Right atrium auricular region (tissue), 2 donors: ENCODE data around the gene NFIX. TPM values are rescaled to one million over a fixed set of nuclear protein-coding genes. Genes with fewer than 3 reads are reported as not detected.
A peak's percentile ranks its signal among the peaks of the same experiment; 100 is the strongest.

Source experiments
- DNase-seq: peaks from one replicate; pipeline ENCODE4 v3.0.0-alpha.2; 2019; ENCODE audit warnings: low spot score
- H3K27ac ChIP-seq, 2 donors: fragments of 200-600 bp; sonication (generic); 1 replicate in 1 of 2; 2 replicates in 1 of 2; pipeline ENCODE4 v1.5.1; 2016 to 2019
- H3K27me3 ChIP-seq, 2 donors: fragments of 200-600 bp; sonication (generic); one replicate each; pipeline versions ENCODE4 v1.5.1 to v1.6.0; 2017 to 2019
- H3K36me3 ChIP-seq: fragments of 200-600 bp; sonication (generic); one replicate; pipeline ENCODE4 v1.5.1; 2016
- H3K4me1 ChIP-seq, 2 donors: fragments of 200-600 bp; sonication (generic); one replicate each; pipeline versions ENCODE4 v1.5.1 to v1.6.0; 2017 to 2019
- H3K4me3 ChIP-seq, 2 donors: fragments of 200-600 bp; sonication (generic); 1 replicate in 1 of 2; 2 replicates in 1 of 2; pipeline ENCODE4 v1.5.1; 2017 to 2019; ENCODE audit warnings: mild to moderate bottlenecking in 1 of 2, moderate library complexity in 1 of 2
- H3K9me3 ChIP-seq, 2 donors: fragments of 200-600 bp; sonication (generic); one replicate each; pipeline ENCODE4 v1.5.1; 2019
- total RNA-seq, 2 donors: library from RNA; depleted of rRNA; stranded (reverse); fragments of >200 nt; gene quantifications; one replicate each; pipeline ENCODE4 v1.1.0, GENCODE V29; 2016
- TF ChIP-seq, protein P1 (sequence below), 2 donors: fragments of 200-600 bp; sonication (generic); IDR thresholded peaks; one replicate each; pipeline ENCODE4 v1.5.1; 2019; ENCODE audit warnings: antibody characterized with exemption in 2 of 2

Gene NFIX
- total RNA-seq, 2 donors from 2014 or later = 56.5 to 69.8 TPM

DNA sequence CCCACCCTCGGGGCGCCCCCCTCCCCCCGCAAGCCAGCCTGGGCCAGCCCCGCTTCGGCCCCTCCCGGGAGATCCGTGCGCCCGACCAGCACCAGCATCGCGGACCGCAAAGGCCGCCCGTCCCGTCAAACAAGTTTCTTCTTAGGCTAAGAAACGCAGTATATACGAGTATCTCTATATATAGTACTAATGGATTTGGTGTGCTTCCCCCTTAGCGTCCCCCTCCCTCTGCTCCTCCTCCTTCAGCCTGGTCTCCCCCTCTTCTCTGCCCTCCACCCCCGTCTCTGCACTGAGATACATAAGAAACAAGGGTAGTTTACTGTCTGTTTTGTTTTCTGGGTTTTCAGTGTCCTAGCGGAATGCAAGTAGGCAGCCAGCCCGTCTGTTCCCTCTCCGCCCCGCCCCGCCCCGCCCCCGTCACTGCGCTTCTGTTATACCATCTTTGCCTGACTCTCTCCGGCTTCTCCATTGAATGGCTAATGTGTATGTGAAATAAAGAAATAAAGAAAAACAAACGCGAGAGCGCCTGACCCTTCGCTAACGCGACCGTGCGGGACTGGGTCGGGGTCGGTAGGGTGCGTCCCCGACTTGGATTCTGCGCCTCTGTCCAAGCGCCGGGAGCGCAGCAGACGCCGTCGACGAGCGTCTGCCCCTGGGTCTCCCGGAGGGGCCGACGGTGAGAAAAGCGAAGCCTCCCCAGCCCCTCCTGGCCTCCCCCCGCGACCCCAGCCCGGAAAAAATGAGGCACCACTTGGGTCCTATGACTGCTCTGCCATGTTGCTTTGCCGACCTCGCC, 103.2 kb downstream of the NFIX start:
- Histone ChIP-seq H3K27me3 (no peaks in the 10 kb centered on the region), H3K27ac (peak overlapping the region; percentile 84 to 85), H3K9me3 (no peaks in the 10 kb centered on the region), H3K4me1 (peaks cover 0 to 95% of the 10 kb centered on the region in 2 donors), H3K4me3 (peak overlapping the region; percentile 22 to 50), H3K36me3 (peaks cover 6% of the 10 kb centered on the region)
- DNase-seq = no peak
- TF ChIP-seq, protein P1, sequence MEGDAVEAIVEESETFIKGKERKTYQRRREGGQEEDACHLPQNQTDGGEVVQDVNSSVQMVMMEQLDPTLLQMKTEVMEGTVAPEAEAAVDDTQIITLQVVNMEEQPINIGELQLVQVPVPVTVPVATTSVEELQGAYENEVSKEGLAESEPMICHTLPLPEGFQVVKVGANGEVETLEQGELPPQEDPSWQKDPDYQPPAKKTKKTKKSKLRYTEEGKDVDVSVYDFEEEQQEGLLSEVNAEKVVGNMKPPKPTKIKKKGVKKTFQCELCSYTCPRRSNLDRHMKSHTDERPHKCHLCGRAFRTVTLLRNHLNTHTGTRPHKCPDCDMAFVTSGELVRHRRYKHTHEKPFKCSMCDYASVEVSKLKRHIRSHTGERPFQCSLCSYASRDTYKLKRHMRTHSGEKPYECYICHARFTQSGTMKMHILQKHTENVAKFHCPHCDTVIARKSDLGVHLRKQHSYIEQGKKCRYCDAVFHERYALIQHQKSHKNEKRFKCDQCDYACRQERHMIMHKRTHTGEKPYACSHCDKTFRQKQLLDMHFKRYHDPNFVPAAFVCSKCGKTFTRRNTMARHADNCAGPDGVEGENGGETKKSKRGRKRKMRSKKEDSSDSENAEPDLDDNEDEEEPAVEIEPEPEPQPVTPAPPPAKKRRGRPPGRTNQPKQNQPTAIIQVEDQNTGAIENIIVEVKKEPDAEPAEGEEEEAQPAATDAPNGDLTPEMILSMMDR (IDR thresholded peaks at IDR 0.05) = no peak

DNA sequence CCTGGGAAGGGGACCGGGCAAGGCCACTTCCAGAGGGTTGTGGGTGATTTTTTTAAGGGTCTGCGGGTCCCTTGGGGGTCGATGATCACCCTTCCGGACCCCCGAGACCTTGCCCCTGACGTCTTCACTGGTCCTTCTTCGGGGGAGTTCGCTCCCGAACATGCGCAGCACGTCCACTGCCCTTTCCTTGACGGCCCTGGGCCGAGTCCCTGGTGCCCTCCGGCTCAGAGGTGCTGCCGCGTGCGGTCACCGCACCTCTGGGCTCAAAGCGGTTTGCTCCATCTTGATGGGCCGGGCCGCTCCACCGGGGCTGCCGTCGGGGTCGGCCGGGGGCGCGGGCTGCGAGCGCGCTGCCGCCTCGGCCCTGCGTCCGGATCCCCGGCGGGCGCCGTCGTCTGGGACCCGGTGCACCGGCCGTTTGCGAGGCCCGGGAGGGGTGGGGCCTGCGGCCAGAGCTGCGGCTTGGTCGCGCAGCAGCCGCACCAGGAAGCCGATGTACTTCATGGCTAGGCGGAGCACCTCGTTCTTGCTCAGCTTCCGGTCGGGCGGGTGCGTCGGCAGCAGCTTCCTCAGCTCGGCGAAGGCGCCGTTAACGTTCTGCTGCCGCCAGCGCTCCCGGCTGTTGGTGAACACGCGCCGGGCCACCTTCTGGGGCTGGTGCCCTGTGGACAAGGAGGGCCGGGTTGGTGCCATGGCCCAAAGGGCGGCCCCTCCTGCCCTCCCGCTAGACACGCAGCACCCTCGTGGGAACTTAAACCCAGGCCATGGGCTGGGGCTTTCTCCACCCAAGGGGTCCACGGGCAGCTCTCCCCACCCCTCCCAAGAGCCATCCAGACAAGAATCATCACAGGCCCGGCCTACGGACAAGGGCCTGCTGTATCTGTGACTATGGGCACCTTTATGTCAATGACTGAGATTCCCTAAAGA, 104.1 kb downstream of the NFIX start:
- H3K27me3 ChIP-seq = no peaks in the 10 kb centered on the region
- DNase-seq = no peak
- TF ChIP-seq, protein P1 (IDR thresholded peaks at IDR 0.05) = no peak
- no peaks in the 10 kb centered on the region for H3K9me3 ChIP-seq
- H3K27ac ChIP-seq = peak overlapping the region; percentile 84 to 85
- peak overlapping the region; percentile 22 to 50 for H3K4me3 ChIP-seq
- H3K4me1 ChIP-seq = peaks cover 0 to 94% of the 10 kb centered on the region in 2 donors
- H3K36me3 ChIP-seq = peaks cover 6% of the 10 kb centered on the region

DNA sequence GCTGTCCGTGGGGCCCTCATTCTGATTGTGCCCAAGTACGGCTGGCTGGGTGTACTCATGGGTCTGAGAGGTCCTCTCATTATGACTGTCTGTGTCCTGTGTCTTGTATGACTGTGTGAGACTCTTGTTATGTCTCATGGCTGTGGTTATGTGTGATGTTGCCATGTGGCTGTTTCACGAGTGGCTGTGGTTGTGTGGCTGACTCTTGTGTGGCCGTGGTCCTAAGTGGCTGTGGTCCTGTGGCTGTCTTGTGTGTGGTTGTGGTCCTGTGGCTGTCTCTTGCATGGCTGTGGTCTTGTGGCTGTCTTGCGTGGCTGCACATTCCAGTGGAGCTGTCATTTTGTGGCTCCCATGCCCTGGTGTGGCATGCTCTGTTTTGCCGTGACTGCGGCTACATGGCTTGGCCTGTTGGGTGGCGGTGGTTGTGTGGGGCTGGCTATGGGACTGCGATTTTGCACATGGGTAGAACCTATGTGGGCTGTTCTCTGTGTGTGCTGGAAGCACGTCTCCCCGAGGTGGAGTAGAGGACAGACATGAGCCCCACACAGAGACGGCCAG, 104.8 kb downstream of the NFIX start:
- TF ChIP-seq, protein P1 (IDR thresholded peaks at IDR 0.05) = no peak
- H3K27ac ChIP-seq = peak overlapping the region; percentile 84 to 85
- peaks cover 0 to 90% of the 10 kb centered on the region in 2 donors for H3K4me1 ChIP-seq
- no peak for DNase-seq
- peak overlapping the region in 1 of 2 donors; percentile 50 for H3K4me3 ChIP-seq
- H3K36me3 ChIP-seq = peaks cover 5% of the 10 kb centered on the region
- no peaks in the 10 kb centered on the region for H3K9me3 ChIP-seq
- H3K27me3 ChIP-seq = no peaks in the 10 kb centered on the region

DNA sequence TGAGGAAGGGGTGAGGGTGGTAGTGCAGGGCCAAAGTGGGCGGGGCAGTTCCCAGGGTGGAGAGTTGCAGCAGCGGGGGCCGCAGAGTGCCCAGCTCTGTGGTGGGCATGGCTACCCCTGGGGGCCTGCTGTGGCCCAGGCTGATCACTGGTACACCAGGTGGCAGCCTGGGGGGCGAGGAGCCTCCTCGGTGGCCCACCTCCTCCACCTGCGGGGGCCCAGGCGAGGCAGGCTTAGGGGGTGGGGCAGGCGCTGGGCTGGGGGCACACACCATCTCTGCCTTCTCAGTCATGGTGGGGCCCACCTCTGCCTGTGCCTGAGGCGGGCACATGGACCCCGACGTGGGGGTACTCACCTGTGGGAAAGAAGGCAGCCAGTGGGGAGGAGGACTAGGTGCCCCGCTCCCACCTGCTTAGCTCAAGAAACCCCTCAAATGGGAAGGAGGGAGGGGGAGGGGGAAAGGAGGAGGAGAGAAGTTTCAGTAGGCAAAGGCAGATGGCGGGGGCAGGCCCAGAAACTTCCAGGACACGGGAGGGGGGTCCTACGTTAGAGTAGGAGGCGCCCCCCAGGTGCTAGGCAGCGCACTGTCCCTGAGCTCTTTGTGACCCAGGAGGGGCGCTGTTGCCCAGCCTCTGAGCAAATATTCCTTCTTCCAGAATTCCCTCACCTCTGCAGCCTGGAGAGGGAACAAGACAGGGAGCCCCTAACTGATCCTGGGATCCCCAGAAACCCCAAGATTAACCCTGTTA, 105.7 kb downstream of the NFIX start:
- Histone ChIP-seq H3K4me1 (peaks cover 0 to 86% of the 10 kb centered on the region in 2 donors), H3K27me3 (no peaks in the 10 kb centered on the region), H3K4me3 (peak overlapping the region; percentile 37 to 48), H3K27ac (peak overlapping the region; percentile 84 to 88), H3K36me3 (no peaks in the 10 kb centered on the region), H3K9me3 (no peaks in the 10 kb centered on the region)
- TF ChIP-seq, protein P1 (IDR thresholded peaks at IDR 0.05) = peak in 1 of 2 donors; percentile 38
- no peak for DNase-seq
